H9 (cell line): ENCODE measurements around the gene SLC30A9. TPM values are rescaled to one million over a fixed set of nuclear protein-coding genes. Genes with fewer than 3 reads are reported as not detected.

ENCODE experiments used
- DNase-seq: peaks from one replicate; pipeline ENCODE4 v3.0.0-alpha.2; 2017
- H2AFZ ChIP-seq: one replicate; pipeline ENCODE4 v1.6.1; 2013; ENCODE audit warnings: mild to moderate bottlenecking, low read length, control low read depth, moderate library complexity
- H2AK5ac ChIP-seq: 2 replicates; pipeline ENCODE4 v1.6.1; 2013; ENCODE audit warnings: low read length, control low read depth, mixed read lengths; ENCODE audit not compliant: insufficient read length
- H2BK120ac ChIP-seq: one replicate; pipeline ENCODE4 v1.6.1; 2013; ENCODE audit warnings: low read depth, mild to moderate bottlenecking, low read length, control low read depth, inconsistent platforms; ENCODE audit not compliant: poor library complexity, severe bottlenecking
- H2BK12ac ChIP-seq: 2 replicates; pipeline ENCODE4 v1.6.1; 2013; ENCODE audit warnings: low read length, control low read depth, mixed read lengths, low read depth; ENCODE audit not compliant: insufficient read length
- H2BK15ac ChIP-seq: 2 replicates; pipeline ENCODE4 v1.6.1; 2013; ENCODE audit warnings: low read depth, low read length, control low read depth
- H2BK20ac ChIP-seq: one replicate; pipeline ENCODE4 v1.6.1; 2013; ENCODE audit warnings: low read depth, mild to moderate bottlenecking, low read length, control low read depth, inconsistent platforms; ENCODE audit not compliant: poor library complexity, severe bottlenecking
- H2BK5ac ChIP-seq: 2 replicates; pipeline ENCODE4 v1.6.1; 2013; ENCODE audit warnings: low read length, control low read depth, mixed read lengths; ENCODE audit not compliant: insufficient read length
- H3K14ac ChIP-seq: 2 replicates; pipeline ENCODE4 v1.6.1; 2013; ENCODE audit warnings: low read length, control low read depth; ENCODE audit not compliant: insufficient read depth
- H3K18ac ChIP-seq: 2 replicates; pipeline ENCODE4 v1.6.1; 2013; ENCODE audit warnings: low read depth, mild to moderate bottlenecking, mixed read lengths, low read length, control low read depth; ENCODE audit not compliant: insufficient read length
- H3K23ac ChIP-seq: 2 replicates; pipeline ENCODE4 v1.6.1; 2013; ENCODE audit warnings: low read length, control low read depth, mixed read lengths, low read depth; ENCODE audit not compliant: insufficient read length
- H3K23me2 ChIP-seq: 2 replicates; pipeline ENCODE4 v1.6.1; 2013; ENCODE audit warnings: low read depth, mild to moderate bottlenecking, mixed read lengths, low read length, control low read depth; ENCODE audit not compliant: insufficient read length, poor library complexity, severe bottlenecking
- H3K27ac ChIP-seq: 2 replicates; pipeline ENCODE4 v1.5.1; 2013; ENCODE audit warnings: low read length, control low read depth, mixed read lengths, low read depth; ENCODE audit not compliant: insufficient read length
- H3K27me3 ChIP-seq: 2 replicates; pipeline ENCODE4 v1.6.1; 2013; ENCODE audit warnings: low read length, control low read depth, inconsistent platforms; ENCODE audit not compliant: insufficient read depth
- H3K4ac ChIP-seq: 2 replicates; pipeline ENCODE4 v1.6.1; 2013; ENCODE audit warnings: low read depth, mild to moderate bottlenecking, control low read depth, inconsistent platforms, low read length, moderate library complexity
- H3K4me1 ChIP-seq: 2 replicates; pipeline ENCODE4 v1.6.1; 2013; ENCODE audit warnings: low read length, control low read depth, inconsistent platforms; ENCODE audit not compliant: insufficient read depth
- H3K4me2 ChIP-seq: 2 replicates; pipeline ENCODE4 v1.6.1; 2013; ENCODE audit warnings: low read length, control low read depth, mixed read lengths; ENCODE audit not compliant: insufficient read length, insufficient read depth
- H3K56ac ChIP-seq: 2 replicates; pipeline ENCODE4 v1.6.1; 2013; ENCODE audit warnings: low read depth, mild to moderate bottlenecking, mixed read lengths, low read length, control low read depth; ENCODE audit not compliant: insufficient read length
- H3K79me1 ChIP-seq: 2 replicates; pipeline ENCODE4 v1.6.1; 2013; ENCODE audit warnings: low read depth, mild to moderate bottlenecking, moderate library complexity, low read length, control low read depth, inconsistent platforms; ENCODE audit not compliant: insufficient read depth, poor library complexity, severe bottlenecking
- H3K79me2 ChIP-seq: 2 replicates; pipeline ENCODE4 v1.6.1; 2013; ENCODE audit warnings: low read length, control low read depth, inconsistent platforms; ENCODE audit not compliant: insufficient read depth
- H3K9ac ChIP-seq: 2 replicates; pipeline ENCODE4 v1.6.1; 2013; ENCODE audit warnings: low read length, control low read depth, mixed read lengths; ENCODE audit not compliant: insufficient read length; ENCODE audit errors: extremely low read depth
- H3K9me3 ChIP-seq: one replicate; pipeline ENCODE4 v1.6.1; 2013; ENCODE audit warnings: low read depth, low read length, inconsistent platforms; ENCODE audit not compliant: control insufficient read depth
- H3T11ph ChIP-seq: one replicate; pipeline ENCODE4 v1.6.1; 2013; ENCODE audit warnings: mild to moderate bottlenecking, low read length, control low read depth, inconsistent platforms
- H4K20me1 ChIP-seq: one replicate; pipeline ENCODE4 v1.6.1; 2013; ENCODE audit not compliant: control insufficient read depth, insufficient read length, insufficient read depth
- H4K5ac ChIP-seq: 2 replicates; pipeline ENCODE4 v1.6.1; 2013; ENCODE audit warnings: low read depth, mild to moderate bottlenecking, mixed read lengths, low read length, control low read depth; ENCODE audit not compliant: insufficient read length
- H4K8ac ChIP-seq: replicated peaks from 2 replicates; pipeline ENCODE4 v1.6.1; 2013; ENCODE audit warnings: low read length, control low read depth, mixed read lengths, low read depth; ENCODE audit not compliant: insufficient read length
- H4K91ac ChIP-seq: 2 replicates; pipeline ENCODE4 v1.6.1; 2013; ENCODE audit warnings: low read depth, mild to moderate bottlenecking, moderate library complexity, mixed read lengths, low read length, control low read depth; ENCODE audit not compliant: insufficient read length
- H3K27ac Mint-ChIP-seq, 3 experiments: 2 replicates in 2 of 3; 3 replicates in 1 of 3; pipeline ENCODE4 v1.8.0; 2020 to 2021; ENCODE audit warnings: mixed read lengths in 3 of 3, mild to moderate bottlenecking in 1 of 3, moderate library complexity in 1 of 3
- H3K27me3 Mint-ChIP-seq: 2 replicates; pipeline ENCODE4 v1.8.0; 2021; ENCODE audit warnings: low read depth, mild to moderate bottlenecking, moderate library complexity, mixed read lengths
- H3K36me3 Mint-ChIP-seq, 3 experiments: 2 replicates in 2 of 3; 3 replicates in 1 of 3; pipeline ENCODE4 v1.8.0; 2020 to 2021; ENCODE audit warnings: low read depth in 3 of 3, mixed read lengths in 3 of 3; ENCODE audit not compliant: insufficient read depth in 1 of 3
- H3K4me1 Mint-ChIP-seq, 2 experiments: 2 replicates each; pipeline ENCODE4 v1.8.0; 2020; ENCODE audit warnings: mixed read lengths in 2 of 2
- H3K4me3 Mint-ChIP-seq, 2 experiments: 2 replicates in 1 of 2; 3 replicates in 1 of 2; pipeline ENCODE4 v1.8.0; 2020 to 2021; ENCODE audit warnings: mild to moderate bottlenecking in 2 of 2, mixed read lengths in 2 of 2, moderate library complexity in 1 of 2
- H3K9me3 Mint-ChIP-seq, 2 experiments: 2 replicates in 1 of 2; 3 replicates in 1 of 2; pipeline ENCODE4 v1.8.0; 2020; ENCODE audit warnings: mild to moderate bottlenecking in 2 of 2, mixed read lengths in 2 of 2, moderate library complexity in 1 of 2
- CTCF ChIP-seq: fragments of 200-600 bp; sonication (generic); conservative IDR thresholded peaks from 3 replicates; pipeline ENCODE4 v1.8.0; 2021; ENCODE audit warnings: antibody characterized with exemption, mild to moderate bottlenecking
- WGBS: extraction: QIAGEN DNeasy Blood & Tissue Kit; methylation state at CpG from one replicate; pipeline ENCODE4 v1.1.7; 2013; ENCODE audit warnings: missing lambda C conversion rate, low lambda C conversion rate, mixed read lengths; ENCODE audit not compliant: insufficient read length; ENCODE audit errors: extremely low coverage; 5-methylcytosine and 5-hydroxymethylcytosine counted together
- total RNA-seq: library from RNA; stranded (reverse); gene quantifications from 2 replicates; pipeline ENCODE4 v1.2.1, GENCODE V29; 2021

Gene SLC30A9
- total RNA-seq, 1 experiment from 2014 or later: 70.8 TPM

- H3K14ac ChIP-seq: no peak overlapping the region
- no peaks in the 10 kb centered on the region for H3K79me2 ChIP-seq
- no peak overlapping the region for H4K91ac ChIP-seq
- H2BK5ac ChIP-seq: no peak overlapping the region
- no peak overlapping the region for H3K56ac ChIP-seq
- H3K27me3 ChIP-seq: no peaks in the 10 kb centered on the region
- no peaks in the 10 kb centered on the region for H3K4me1 Mint-ChIP-seq
- no peak overlapping the region for H3K9ac ChIP-seq
- no peak overlapping the region; a peak in 1 of 7 replicates for H3K27ac Mint-ChIP-seq
- no peak overlapping the region for H2BK20ac ChIP-seq
- H3K4me2 ChIP-seq: no peak overlapping the region
- no peak overlapping the region for H3K23ac ChIP-seq
- no peaks in the 10 kb centered on the region for H4K20me1 ChIP-seq
- no peak overlapping the region for H3K4ac ChIP-seq
- no peak overlapping the region for H2BK12ac ChIP-seq
- no peak overlapping the region for H2AK5ac ChIP-seq
- H3K27me3 Mint-ChIP-seq: no peaks in the 10 kb centered on the region
- H3K27ac ChIP-seq: no peak overlapping the region
- H2AFZ ChIP-seq: no peak overlapping the region
- H3K9me3 Mint-ChIP-seq: no peaks in the 10 kb centered on the region
- H4K8ac ChIP-seq: no peak overlapping the region
- H3K18ac ChIP-seq: no peak overlapping the region
- no peaks in the 10 kb centered on the region for H3K23me2 ChIP-seq
- H3T11ph ChIP-seq: no peak overlapping the region
- H3K9me3 ChIP-seq: no peaks in the 10 kb centered on the region
- no peaks in the 10 kb centered on the region for H3K79me1 ChIP-seq
- H2BK15ac ChIP-seq: no peak overlapping the region
- H4K5ac ChIP-seq: no peak overlapping the region
- peaks cover 20 to 71% (median 63%) of the 10 kb centered on the region in 3 experiments; a peak in 5 of 7 replicates for H3K36me3 Mint-ChIP-seq
- no peak for TF ChIP-seq CTCF
- H3K4me1 ChIP-seq: no peaks in the 10 kb centered on the region
- no peak overlapping the region for H2BK120ac ChIP-seq
- WGBS: no CpG with 5 or more reads among the region's 3 CpGs
- DNase-seq: no peak
- H3K4me3 Mint-ChIP-seq: no peak overlapping the region
These were observed 40.8 kb upstream of the SLC30A9 start for GRCh38 chr4:41949531-41949930.
